ENCODE measurements around the gene KLHDC3.

DNA sequence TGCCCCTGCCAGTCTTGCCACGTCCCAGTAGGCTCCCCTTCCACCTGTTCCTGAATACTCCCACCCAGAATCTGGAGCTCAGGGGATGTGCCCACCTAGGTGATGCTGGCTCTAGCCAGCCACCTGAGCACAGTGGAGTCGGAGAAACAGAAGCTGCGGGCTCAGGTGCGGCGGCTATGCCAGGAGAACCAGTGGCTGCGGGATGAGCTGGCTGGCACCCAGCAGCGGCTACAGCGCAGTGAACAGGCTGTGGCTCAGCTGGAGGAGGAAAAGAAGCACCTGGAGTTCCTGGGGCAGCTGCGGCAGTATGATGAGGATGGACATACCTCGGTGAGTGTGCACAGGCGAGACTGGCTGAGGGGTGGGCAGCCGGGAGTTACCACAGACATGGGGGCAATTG lies 48.8 kb downstream of the KLHDC3 start:
- TF ChIP-seq, protein P1, sequence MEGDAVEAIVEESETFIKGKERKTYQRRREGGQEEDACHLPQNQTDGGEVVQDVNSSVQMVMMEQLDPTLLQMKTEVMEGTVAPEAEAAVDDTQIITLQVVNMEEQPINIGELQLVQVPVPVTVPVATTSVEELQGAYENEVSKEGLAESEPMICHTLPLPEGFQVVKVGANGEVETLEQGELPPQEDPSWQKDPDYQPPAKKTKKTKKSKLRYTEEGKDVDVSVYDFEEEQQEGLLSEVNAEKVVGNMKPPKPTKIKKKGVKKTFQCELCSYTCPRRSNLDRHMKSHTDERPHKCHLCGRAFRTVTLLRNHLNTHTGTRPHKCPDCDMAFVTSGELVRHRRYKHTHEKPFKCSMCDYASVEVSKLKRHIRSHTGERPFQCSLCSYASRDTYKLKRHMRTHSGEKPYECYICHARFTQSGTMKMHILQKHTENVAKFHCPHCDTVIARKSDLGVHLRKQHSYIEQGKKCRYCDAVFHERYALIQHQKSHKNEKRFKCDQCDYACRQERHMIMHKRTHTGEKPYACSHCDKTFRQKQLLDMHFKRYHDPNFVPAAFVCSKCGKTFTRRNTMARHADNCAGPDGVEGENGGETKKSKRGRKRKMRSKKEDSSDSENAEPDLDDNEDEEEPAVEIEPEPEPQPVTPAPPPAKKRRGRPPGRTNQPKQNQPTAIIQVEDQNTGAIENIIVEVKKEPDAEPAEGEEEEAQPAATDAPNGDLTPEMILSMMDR (IDR thresholded peaks at IDR 0.05) = no peak
- no peak for TF ChIP-seq POLR2A (IDR thresholded peaks at IDR 0.05)

Measured in body of pancreas (tissue), 4 donors.